ENCODE data around the gene TMED10.

DNA sequence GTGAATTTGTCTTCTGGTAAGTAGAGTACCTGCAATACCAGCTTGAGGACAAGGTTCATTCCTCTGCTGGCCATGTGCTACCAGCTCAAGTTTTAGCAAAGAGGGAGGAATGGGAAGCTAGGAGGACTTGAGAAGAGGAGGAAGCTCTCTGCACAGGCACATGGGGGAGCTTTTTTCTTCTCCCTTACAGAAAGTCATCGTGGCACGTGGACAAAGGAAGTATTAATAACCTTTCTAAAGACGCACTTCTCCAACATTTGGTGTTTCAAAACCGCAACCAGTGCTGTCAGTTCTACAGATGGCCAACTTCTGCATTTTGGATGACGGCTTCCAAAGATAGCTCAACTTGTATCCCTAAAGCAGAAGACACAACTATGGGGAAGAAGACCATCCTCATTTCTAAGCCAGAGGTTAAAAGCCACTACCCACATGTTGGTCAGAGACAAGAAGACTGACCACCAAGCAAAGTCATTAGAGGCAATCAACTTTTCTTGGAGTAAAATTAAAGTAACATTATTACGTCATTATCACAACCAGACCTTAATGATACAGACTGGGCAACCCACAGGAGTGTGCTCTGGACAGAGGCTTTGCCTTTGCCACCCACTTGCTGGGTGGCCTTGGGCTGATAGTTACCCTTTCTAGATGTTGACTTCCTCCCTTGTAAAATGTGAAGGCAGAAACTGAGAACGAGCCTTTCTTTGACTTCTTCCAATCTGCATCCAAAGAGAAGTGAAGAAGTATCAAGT is 12.3 kb upstream of the TMED10 start:
- TF ChIP-seq POLR2AphosphoS5 (IDR thresholded peaks at IDR 0.05; ENCODE audit: insufficient read depth, low read depth, low read length) (no peak), MYC (IDR thresholded peaks at IDR 0.05; ENCODE audit: low read depth, low read length) (no peak), POLR2A (IDR thresholded peaks at IDR 0.05; ENCODE audit: low read depth, low read length) (no peak)
- TF ChIP-seq, protein P1, sequence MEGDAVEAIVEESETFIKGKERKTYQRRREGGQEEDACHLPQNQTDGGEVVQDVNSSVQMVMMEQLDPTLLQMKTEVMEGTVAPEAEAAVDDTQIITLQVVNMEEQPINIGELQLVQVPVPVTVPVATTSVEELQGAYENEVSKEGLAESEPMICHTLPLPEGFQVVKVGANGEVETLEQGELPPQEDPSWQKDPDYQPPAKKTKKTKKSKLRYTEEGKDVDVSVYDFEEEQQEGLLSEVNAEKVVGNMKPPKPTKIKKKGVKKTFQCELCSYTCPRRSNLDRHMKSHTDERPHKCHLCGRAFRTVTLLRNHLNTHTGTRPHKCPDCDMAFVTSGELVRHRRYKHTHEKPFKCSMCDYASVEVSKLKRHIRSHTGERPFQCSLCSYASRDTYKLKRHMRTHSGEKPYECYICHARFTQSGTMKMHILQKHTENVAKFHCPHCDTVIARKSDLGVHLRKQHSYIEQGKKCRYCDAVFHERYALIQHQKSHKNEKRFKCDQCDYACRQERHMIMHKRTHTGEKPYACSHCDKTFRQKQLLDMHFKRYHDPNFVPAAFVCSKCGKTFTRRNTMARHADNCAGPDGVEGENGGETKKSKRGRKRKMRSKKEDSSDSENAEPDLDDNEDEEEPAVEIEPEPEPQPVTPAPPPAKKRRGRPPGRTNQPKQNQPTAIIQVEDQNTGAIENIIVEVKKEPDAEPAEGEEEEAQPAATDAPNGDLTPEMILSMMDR (IDR thresholded peaks at IDR 0.05; ENCODE audit: extremely low read depth in 1 of 2, insufficient read depth in 1 of 2, low read depth in 1 of 2, low read length in 2 of 2): no peak
- TF ChIP-seq, protein P2, sequence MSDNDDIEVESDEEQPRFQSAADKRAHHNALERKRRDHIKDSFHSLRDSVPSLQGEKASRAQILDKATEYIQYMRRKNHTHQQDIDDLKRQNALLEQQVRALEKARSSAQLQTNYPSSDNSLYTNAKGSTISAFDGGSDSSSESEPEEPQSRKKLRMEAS (IDR thresholded peaks at IDR 0.05; ENCODE audit: insufficient read depth, insufficient read length): no peak
